Panc1 (cell line): ENCODE results near the gene ZNF318. TPM values are rescaled to one million over a fixed set of nuclear protein-coding genes. Genes with fewer than 3 reads are reported as not detected.

Experiments
- ATAC-seq: fragments of 200-7000 bp; cut with Tn5 transposase; 2 replicates; pipeline ENCODE4 v1.9.1; 2020; ENCODE audit warnings: mild to moderate bottlenecking, moderate library complexity
- BruUV-seq: library from RNA; stranded (reverse); fragments of 400-500 nt; replicated peaks from 2 replicates; lab custom pipeline; 2021; lab: Mats Ljungman, UMichigan
- CTCF ChIA-PET: fragments of 300-600 bp; sonication (Branson Sonifier 250); formaldehyde crosslinking; loops from one replicate; lab custom pipeline; 2022; ENCODE audit warnings: antibody characterized with exemption; lab: Charles Lee
- POLR2A ChIA-PET: fragments of 300-600 bp; sonication (Branson Sonifier 250); formaldehyde crosslinking; loops from one replicate; lab custom pipeline; 2022; ENCODE audit warnings: antibody characterized with exemption; lab: Charles Lee
- DNase-seq: peaks from one replicate; pipeline ENCODE4 v3.0.0-alpha.2; 2010; ENCODE audit warnings: low read depth, low spot score
- H3K27ac ChIP-seq: 2 replicates; pipeline ENCODE4 v1.5.1; 2011; ENCODE audit warnings: mild to moderate bottlenecking, low read length, inconsistent platforms
- H3K27me3 ChIP-seq: fragments of 200-500 bp; sonication (Bioruptor generic); 2 replicates; pipeline ENCODE4 v1.6.0; 2014; ENCODE audit warnings: low read length, inconsistent platforms; ENCODE audit not compliant: control insufficient read depth, insufficient read depth
- H3K36me3 ChIP-seq: fragments of 200-500 bp; sonication (Bioruptor generic); 2 replicates; pipeline ENCODE4 v1.5.1; 2014; ENCODE audit warnings: inconsistent platforms, mild to moderate bottlenecking, low read length, moderate library complexity; ENCODE audit not compliant: control insufficient read depth, insufficient read depth
- H3K4me1 ChIP-seq: 2 replicates; pipeline ENCODE4 v1.5.1; 2011; ENCODE audit warnings: inconsistent platforms, mild to moderate bottlenecking, low read length, moderate library complexity; ENCODE audit not compliant: control insufficient read depth, insufficient read depth
- H3K4me3 ChIP-seq, 2 experiments: 2 replicates each; pipeline ENCODE4 v1.5.1; 2011 to 2012; ENCODE audit warnings: low read depth in 2 of 2, low read length in 2 of 2, mild to moderate bottlenecking in 2 of 2, inconsistent platforms in 1 of 2, moderate library complexity in 1 of 2
- H3K9me3 ChIP-seq: fragments of 200-500 bp; sonication (Bioruptor generic); 2 replicates; pipeline ENCODE4 v1.5.1; 2014; ENCODE audit warnings: low read depth, mild to moderate bottlenecking, inconsistent platforms, low read length, moderate library complexity; ENCODE audit not compliant: control insufficient read depth, insufficient read depth
- POLR2AphosphoS5 ChIP-seq: IDR thresholded peaks from 2 replicates; pipeline ENCODE4 v1.6.1; 2012; ENCODE audit warnings: mild to moderate bottlenecking, low read depth, low read length, moderate library complexity
- SIN3A ChIP-seq: IDR thresholded peaks from 2 replicates; pipeline ENCODE4 v1.6.1; 2012; ENCODE audit warnings: low read depth, mild to moderate bottlenecking, low read length, moderate library complexity, borderline replicate concordance; ENCODE audit not compliant: insufficient read depth
- TCF7L2 ChIP-seq: IDR thresholded peaks from 2 replicates; pipeline ENCODE4 v1.6.1; 2011; ENCODE audit warnings: mild to moderate bottlenecking, low read depth, low read length, inconsistent platforms
- in situ Hi-C: cut with HindIII; loops from 2 replicates; pipeline ENCODE4 v1.10.0; 2016; ENCODE audit warnings: low sequenced_read_pairs, low pct_unique_long_range_greater_than_20kb
- intact Hi-C: fragments of 100-400 bp; cut with micrococcal nuclease; formaldehyde crosslinking; loops from one replicate; pipeline ENCODE4 v1.10.0; 2022; ENCODE audit not compliant: unreplicated experiment
- total RNA-seq: library from RNA; stranded (reverse); gene quantifications from one replicate; pipeline ENCODE4 v1.2.1, GENCODE V29; 2021; ENCODE audit not compliant: unreplicated experiment
- TF ChIP-seq, protein P1 (sequence below): fragments of 450-650 bp; IDR thresholded peaks from 2 replicates; pipeline ENCODE4 v1.5.1; 2017; ENCODE audit warnings: mild to moderate bottlenecking
- TF ChIP-seq, protein P2 (sequence below), 2 experiments: IDR thresholded peaks; 2 replicates each; pipeline ENCODE4 v1.6.1; 2011 to 2012; ENCODE audit warnings: low read depth in 2 of 2, control low read depth in 1 of 2, low read length in 1 of 2, mild to moderate bottlenecking in 1 of 2, moderate library complexity in 1 of 2; ENCODE audit not compliant: insufficient read depth in 1 of 2

The ZNF318 gene
- total RNA-seq, 1 experiment from 2014 or later = 28.0 TPM

DNA sequence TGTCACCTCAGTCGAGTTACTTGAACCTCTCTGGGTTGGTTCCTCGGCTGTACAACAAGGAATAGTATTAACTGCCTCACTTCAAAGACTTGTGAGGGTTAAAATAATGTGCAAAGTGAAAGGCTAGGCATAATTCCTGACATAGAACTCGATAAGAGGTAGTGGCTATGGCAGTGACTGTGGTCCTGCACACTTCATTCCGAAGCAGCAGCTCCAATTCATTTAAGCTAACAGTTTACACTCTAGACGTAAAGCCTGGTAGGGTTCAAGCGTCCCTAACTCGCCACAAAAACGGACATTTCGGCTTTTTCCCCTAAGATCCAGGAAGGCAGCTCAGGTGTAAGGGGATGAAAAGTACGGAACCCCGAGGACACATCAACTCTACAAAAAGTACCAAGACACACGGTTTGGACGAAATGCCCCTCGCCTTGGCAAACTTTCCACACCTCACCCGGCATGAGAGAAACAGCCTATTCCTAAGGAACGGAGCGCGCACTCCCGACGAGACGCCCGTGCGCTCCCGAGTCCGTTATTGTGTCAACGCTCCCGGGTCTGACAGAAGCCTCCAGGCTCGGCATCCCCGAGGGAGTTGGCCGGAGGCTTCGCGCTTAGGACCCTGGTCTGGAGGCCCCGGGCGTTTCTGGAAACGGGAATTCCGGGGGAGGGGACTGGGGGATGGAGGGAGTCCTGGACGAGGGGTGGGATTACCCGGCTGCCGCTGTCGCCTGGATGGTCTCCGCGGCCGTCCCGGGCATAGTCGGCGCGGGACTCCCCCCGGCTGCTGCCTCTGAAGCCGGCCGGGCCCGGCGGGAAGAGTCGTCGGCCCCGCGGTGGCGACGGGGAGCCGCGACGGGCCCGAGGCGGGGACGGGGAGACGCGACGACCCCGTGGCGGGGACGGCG, 937 bp downstream of the ZNF318 start:
- Histone ChIP-seq H3K36me3 (peaks cover 8% of the 10 kb centered on the region), H3K4me3 (peak overlapping the region; percentile 81 to 86), H3K27me3 (no peaks in the 10 kb centered on the region), H3K27ac (peak overlapping the region; percentile 79), H3K9me3 (no peaks in the 10 kb centered on the region), H3K4me1 (peaks cover 10% of the 10 kb centered on the region)
- DNase-seq (no peak), ATAC-seq (peak; percentile 9)
- in situ Hi-C loops (no loop called here), intact Hi-C loops (no loop called here)
- ChIA-PET CTCF (no interaction called here), POLR2A (no interaction called here)
- TF ChIP-seq, protein P1, sequence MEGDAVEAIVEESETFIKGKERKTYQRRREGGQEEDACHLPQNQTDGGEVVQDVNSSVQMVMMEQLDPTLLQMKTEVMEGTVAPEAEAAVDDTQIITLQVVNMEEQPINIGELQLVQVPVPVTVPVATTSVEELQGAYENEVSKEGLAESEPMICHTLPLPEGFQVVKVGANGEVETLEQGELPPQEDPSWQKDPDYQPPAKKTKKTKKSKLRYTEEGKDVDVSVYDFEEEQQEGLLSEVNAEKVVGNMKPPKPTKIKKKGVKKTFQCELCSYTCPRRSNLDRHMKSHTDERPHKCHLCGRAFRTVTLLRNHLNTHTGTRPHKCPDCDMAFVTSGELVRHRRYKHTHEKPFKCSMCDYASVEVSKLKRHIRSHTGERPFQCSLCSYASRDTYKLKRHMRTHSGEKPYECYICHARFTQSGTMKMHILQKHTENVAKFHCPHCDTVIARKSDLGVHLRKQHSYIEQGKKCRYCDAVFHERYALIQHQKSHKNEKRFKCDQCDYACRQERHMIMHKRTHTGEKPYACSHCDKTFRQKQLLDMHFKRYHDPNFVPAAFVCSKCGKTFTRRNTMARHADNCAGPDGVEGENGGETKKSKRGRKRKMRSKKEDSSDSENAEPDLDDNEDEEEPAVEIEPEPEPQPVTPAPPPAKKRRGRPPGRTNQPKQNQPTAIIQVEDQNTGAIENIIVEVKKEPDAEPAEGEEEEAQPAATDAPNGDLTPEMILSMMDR = no peak
- TF ChIP-seq SIN3A (no peak), TCF7L2 (no peak)
- BruUV-seq = TSS peak; percentile 64

DNA sequence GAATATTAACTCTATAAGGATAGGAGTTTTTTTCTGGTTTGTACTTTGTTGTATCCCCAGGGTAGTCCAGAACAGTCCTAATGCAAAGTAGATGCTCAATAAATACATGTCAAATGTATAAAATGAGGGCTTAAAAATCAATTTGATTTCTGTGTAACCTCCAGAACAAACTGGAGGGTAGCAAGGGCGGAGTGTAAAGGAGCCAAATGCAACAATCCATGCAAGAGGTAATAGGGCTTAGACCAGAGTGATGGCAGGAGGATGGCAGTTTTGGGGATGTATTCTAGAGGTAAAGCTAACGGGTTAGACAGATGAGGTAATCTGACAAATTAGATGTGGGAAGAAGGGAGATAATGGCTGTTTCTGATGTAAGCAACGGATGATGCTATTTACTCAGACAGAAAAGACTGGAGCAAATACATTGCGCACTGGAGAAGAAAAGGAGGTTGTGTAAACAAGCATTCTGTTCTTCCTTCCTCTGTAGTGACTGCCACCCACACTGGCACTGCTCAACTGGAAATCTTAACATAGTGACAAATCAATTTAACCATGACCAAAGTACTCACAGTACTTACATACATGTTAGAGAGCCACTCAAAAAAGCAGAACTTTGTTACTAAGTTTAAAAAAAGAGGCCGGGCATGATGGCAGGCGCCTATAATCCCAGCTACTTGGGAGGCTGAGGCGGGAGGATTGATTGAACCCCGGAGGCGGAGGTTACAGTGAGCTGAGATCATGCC, 2.0 kb downstream of the ZNF318 start:
- TF ChIP-seq, protein P1 = no peak
- TF ChIP-seq SIN3A (no peak), POLR2AphosphoS5 (no peak), TCF7L2 (no peak)
- TF ChIP-seq, protein P2, sequence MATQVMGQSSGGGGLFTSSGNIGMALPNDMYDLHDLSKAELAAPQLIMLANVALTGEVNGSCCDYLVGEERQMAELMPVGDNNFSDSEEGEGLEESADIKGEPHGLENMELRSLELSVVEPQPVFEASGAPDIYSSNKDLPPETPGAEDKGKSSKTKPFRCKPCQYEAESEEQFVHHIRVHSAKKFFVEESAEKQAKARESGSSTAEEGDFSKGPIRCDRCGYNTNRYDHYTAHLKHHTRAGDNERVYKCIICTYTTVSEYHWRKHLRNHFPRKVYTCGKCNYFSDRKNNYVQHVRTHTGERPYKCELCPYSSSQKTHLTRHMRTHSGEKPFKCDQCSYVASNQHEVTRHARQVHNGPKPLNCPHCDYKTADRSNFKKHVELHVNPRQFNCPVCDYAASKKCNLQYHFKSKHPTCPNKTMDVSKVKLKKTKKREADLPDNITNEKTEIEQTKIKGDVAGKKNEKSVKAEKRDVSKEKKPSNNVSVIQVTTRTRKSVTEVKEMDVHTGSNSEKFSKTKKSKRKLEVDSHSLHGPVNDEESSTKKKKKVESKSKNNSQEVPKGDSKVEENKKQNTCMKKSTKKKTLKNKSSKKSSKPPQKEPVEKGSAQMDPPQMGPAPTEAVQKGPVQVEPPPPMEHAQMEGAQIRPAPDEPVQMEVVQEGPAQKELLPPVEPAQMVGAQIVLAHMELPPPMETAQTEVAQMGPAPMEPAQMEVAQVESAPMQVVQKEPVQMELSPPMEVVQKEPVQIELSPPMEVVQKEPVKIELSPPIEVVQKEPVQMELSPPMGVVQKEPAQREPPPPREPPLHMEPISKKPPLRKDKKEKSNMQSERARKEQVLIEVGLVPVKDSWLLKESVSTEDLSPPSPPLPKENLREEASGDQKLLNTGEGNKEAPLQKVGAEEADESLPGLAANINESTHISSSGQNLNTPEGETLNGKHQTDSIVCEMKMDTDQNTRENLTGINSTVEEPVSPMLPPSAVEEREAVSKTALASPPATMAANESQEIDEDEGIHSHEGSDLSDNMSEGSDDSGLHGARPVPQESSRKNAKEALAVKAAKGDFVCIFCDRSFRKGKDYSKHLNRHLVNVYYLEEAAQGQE (IDR thresholded peaks at IDR 0.05; ENCODE audit: insufficient read depth in 1 of 2, low read depth in 2 of 2, low read length in 1 of 2) = no peak
- ATAC-seq (no peak), DNase-seq (no peak)
- H3K4me1 ChIP-seq = peaks cover 10% of the 10 kb centered on the region
- intact Hi-C loops = no loop called here
- no peaks in the 10 kb centered on the region for H3K9me3 ChIP-seq
- no TSS peak for BruUV-seq
- peaks cover 10% of the 10 kb centered on the region for H3K36me3 ChIP-seq
- H3K4me3 ChIP-seq = peak overlapping the region in 1 of 2 experiments; percentile 10; a peak in 1 of 4 replicates
- in situ Hi-C loops = no loop called here
- POLR2A ChIA-PET = no interaction called here
- no peak overlapping the region for H3K27ac ChIP-seq
- no peaks in the 10 kb centered on the region for H3K27me3 ChIP-seq
- CTCF ChIA-PET = interaction anchor here (0.6 kb wide), 1 partner anchor 138 kb away, joined by 3 read pairs; no protein-coding TSS in a partner anchor
